Medulla oblongata (tissue), 1 donor: ENCODE measurements around the gene TMEM131L.
"Not testable (repeated sequence)": the region's sequence is repeated elsewhere in the genome, so short reads cannot be mapped to it uniquely, and the experiment has no call there.

ENCODE experiments used
- DNase-seq: peaks from one replicate; pipeline ENCODE4 v3.0.0-alpha.2; 2015; ENCODE audit errors: extremely low spot score

TMEM131L gene

DNA sequence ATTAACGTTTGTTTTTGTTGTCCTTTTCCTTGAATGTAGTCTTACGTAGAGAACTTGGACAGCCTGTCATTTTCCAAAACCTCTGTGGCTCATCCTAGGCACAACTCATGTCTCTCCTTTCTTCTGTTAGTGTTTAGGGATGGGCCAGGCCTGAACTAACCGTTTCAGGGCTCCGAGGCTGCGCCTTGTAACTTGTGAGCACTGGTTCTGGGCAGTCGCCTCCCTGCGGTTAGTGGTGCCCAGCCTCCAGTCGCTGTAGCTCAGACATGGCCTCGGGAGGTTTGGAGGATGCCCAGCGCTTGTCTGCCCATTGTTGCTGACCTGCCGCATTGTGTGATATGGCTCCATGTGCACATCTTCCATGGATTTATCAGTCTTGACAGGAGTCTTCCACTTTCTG lies 32.8 kb downstream of the TMEM131L start:
- DNase-seq: no peak

GRCh38 chr4:153501578-153501977 lies 35.4 kb downstream of the TMEM131L start:
- DNase-seq: no peak

DNA sequence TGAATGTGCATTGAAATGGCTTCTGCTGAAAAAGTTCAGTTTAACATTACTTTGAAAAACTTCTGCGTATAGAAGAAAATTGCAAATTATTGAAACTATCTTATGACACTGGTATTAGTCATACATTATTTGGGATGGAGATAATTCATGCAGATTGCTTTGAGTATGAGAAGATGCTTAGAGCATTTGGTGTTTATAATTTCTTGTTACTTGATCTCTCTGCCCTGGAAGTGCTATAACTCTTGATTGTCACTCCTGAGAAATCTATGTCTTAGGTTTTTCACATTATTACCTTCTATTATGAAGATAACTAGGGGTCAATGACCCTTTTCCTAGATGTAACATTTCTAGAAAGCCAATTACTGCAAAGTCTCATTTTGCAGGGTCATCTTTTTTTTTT lies 36.4 kb downstream of the TMEM131L start:
- no peak for DNase-seq

DNA sequence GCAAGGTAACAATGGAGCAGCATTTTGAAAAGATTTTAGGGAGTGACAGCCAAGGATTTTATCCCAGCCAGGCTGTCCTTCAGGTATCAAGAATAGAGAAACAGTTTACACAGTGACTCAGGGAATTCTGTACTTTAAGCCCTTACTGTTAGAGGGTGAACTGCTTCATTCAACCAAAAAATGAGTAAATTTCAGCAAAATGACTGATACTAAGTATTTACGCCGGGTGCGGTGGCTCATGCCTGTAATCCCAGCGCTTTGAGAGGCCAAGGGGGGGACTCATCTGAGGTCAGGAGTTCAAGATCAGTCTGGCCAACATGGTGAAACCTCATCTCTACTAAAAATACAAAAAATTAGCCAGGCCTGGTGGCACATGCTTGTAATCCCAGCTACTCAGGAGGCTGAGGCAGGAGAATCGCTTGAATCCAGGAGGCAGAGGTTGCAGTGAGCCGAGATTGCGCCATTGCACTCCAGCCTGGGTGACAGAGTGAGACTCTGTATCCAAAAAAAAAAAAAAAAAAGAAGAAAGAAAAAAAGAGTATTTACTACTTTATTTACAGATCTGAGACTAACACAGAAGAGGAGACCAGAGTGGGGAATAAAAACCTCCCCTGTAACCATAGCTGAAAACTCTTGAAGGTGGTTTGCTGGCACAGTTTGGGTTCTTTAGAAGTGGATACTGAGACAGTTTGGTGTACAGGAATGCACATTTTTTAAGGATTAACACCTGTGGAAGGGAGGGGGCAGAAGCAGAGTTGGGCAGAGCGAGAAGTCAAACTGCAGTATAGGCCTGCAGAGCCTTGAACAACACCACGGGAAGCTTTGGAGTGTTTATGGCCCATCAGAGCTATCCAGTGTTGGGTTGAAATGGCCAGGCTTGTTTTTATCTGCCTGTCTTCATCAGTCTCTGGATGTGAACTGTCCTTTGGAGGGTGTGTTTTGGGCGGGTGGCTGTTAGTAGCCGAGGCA lies 40.5 kb downstream of the TMEM131L start:
- no peak for DNase-seq

- DNase-seq: no peak
Measured at GRCh38 chr4:153507310-153508073, 41.3 kb downstream of the TMEM131L start.

DNA sequence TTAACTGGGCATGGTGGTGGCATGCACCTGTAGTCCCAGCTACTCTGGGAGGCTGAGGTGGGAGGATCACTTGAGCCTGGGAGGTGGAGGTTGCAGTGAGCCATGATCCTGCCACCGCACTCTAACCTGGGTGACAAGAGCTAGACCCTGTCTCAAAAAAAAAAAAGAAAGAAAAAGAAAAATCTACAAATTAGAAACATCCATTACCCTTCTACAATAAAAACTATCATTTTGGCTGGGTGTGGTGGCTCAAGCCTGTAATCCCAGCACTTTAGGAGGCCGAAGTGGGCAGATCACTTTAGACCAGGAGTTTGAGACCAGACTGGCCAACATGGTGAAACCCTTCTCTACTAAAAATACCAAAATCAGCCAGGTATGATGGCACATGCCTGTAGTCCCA lies 43.1 kb downstream of the TMEM131L start:
- not testable (repeated sequence) for DNase-seq

DNA sequence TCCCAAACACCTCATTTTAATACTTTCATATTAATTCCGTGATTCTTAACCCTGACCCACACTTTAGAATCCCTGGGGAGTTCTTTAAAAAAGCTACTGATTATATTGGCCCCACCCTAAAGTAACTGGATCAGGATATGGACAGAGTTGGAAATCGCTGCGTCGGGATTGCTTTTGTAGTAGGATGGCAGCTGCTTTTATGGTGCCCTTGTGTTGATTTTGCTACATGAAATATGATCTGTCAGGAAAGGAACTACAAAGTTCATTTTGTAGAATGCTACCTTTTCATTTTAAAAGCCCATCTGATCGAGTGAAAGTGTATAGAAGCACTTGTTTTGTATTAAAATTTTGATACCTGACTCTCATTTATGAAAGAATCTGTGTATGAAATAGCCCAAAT lies 43.6 kb downstream of the TMEM131L start:
- no peak for DNase-seq

DNA sequence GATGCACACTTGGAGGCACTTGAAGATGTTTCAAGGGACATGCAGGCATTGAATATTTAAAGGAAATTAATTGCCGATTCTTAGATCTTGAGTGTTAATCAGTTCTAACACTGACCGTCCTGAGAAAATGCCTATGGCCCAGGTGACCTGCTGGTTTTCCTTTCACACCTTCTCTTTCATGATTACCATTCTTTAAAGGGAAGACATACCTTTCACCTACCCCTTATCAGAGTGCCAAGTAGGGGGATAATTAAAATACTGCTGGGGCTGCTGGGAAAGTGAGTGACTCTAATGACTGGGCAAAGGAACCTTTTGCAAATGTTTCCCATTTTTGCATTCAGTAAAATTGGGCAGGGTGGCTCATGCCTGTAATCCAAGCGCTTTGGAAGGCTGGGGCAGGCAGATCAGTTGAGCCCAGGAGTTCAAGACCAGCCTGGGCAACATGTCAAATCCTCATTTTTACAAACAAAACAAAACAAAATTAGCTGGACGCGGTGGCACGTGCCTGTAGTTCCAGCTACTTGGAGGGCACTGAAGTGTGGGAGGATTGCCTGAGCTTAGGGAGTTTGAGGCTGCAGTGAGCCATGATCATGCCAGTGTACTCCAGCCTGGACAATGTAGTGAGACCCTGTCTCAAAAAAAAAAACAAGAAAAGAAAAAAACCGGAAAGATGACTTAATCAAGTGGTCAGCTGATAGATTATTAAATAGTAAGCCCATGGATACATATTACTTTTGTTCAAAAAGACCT lies 44.3 kb downstream of the TMEM131L start:
- DNase-seq: no peak

- DNase-seq: no peak
Measured at GRCh38 chr4:153511104-153511503, 44.9 kb downstream of the TMEM131L start.

GRCh38 chr4:153512162-153512852 lies 46.1 kb downstream of the TMEM131L start:
- no peak for DNase-seq

DNA sequence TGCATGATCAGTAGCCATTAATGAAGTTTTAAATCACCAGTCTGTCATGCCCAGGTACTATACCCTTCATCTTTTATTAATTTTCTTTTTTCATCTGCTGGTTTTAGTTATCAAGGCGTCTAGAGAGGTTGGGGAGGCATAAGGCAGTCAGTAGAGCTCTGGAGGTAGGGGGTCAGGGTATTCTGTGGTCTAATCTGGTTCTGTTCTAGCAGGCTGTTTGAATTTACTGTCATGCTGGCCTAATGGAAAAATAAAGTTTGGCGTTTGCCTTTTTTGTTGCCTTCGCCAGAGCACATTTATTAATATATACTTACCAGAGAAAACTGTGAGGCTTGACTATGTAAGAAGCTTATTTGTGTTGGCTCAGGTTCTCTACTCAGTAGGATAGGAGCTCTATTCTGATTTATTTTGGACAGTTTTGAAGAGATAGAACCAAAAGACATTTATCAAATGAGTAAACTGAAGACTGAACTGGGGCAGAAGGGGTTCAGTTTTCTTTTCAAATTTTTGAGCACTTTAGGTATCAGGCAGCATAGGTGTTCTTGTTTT lies 46.9 kb downstream of the TMEM131L start:
- DNase-seq: no peak

- DNase-seq: no peak
Measured at GRCh38 chr4:153513596-153513995, 47.4 kb downstream of the TMEM131L start.

- DNase-seq: no peak
Measured at GRCh38 chr4:153514001-153514526, 47.9 kb downstream of the TMEM131L start.

GRCh38 chr4:153514688-153515426 lies 48.7 kb downstream of the TMEM131L start:
- no peak for DNase-seq

- no peak for DNase-seq
Measured at GRCh38 chr4:153517159-153517558, 51.0 kb downstream of the TMEM131L start.

- DNase-seq: no peak
Measured at GRCh38 chr4:153518001-153518400, 51.8 kb downstream of the TMEM131L start.

DNA sequence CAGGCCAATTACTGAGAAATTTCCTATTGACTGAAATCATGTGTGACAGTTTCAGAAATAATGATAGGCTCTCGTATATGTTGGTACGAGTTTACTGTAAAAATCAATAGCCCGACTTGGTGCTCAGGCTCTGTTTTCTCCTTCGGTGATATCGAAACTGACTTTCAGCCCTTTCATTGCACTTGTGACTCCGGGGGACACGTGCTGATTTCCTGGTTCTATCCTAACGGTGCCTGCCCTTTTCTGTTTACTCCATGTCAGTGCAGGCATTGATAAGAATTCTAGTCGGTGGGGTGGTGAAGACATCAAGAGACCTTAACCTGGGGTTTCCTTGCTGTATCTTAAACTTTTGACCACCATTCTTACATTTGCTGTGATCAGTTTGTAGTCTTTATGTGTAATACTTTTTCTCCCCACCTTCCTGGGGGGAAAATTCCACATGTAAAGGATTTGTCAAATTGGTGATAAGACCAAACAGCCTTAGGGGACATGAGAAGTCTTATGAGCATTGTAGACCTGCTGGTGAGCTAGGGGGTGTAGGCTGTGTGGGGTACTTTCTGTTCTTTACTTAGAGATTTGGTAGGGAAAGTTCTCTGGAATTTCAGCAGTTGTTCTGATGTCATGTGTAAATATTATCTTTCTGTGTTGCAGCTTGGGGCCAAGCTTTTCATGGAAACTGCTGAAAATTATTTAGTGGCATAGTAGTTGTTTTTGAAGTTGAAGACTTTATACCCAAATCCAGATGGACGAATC lies 52.7 kb downstream of the TMEM131L start:
- DNase-seq: no peak

DNA sequence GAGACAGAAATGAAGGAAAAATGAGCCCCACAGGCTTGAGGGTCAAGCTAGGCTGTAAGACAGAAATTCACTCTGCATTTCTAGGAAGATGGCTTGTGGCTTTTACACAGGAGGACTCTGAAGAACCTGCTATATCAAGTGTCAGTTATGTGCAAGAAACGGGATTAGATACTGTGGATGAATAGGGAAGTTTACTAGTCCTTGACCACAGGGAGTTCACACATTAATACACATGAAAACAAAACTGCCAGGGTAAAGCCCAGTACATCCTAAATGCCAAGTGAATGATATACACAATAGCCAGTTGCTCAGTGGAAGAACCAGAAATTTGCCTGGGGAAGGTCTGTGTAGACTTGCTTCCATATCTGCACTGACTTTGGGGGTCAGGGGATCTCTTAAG lies 53.5 kb downstream of the TMEM131L start:
- DNase-seq: no peak

DNA sequence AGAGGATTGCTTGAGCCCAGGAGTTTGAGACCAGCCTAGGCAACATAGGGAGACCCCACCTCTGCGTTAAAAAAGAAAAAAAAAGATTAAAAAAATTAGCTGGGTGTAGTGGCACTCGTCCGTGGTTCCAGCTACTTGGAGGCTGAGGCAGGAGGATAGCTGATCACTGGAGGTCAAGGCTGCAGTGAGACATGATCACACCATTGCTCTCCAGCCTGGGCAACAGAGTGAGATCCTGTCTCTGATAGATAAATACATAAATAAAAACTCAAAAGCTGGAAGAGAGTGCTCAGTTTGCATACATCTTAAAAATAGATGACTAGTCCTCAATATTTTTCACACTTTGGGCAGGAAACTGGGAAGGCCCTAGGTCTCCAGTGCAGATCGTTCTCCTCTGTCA lies 54.1 kb downstream of the TMEM131L start:
- no peak for DNase-seq
